SW 1271 (cell line): ENCODE results near the gene C3orf49.

Experiments
- DNase-seq, 2 experiments: peaks; one replicate each; lab custom pipeline; 2025; lab: John Stamatoyannopoulos, UW

C3orf49 gene

DNA sequence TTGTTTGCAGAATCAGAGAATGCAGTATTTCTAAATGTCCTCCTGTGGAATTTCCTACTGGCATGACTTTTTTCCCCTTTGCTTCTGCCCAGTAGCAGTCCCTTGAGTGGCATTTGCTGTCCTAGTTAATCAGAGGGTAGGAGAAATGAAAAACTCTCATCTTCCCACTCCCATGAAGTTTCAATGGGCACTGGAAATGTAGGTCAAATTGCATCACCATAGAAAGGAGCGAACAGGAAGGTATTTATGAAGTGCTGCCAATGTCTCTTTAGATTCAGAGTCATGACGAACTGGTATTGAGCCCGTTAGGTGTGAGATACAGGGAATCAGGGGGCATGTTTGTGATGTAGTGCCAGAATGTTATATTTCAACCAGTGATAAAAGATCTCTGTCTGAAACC, 67.8 kb downstream of the C3orf49 start:
- no peak for DNase-seq

DNA sequence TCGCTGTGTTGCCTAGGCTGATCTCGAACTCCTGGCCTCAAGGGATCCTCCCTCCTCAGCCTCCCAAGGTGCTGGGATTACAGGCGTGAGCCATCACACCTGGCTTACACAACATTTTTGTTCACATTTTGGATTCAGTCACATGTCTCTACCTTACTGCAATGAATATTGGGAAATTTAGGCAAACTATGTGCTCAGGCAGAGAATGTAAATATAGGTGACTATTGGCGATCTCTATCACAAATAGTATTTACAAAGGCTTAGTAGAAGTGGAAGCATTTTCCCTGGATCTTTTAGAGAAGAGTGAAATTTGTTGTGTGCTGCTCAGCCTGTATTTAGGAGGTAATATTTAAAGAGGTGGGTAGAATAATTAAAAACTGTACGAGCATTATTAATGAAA, 72.4 kb downstream of the C3orf49 start:
- no peak for DNase-seq

DNA sequence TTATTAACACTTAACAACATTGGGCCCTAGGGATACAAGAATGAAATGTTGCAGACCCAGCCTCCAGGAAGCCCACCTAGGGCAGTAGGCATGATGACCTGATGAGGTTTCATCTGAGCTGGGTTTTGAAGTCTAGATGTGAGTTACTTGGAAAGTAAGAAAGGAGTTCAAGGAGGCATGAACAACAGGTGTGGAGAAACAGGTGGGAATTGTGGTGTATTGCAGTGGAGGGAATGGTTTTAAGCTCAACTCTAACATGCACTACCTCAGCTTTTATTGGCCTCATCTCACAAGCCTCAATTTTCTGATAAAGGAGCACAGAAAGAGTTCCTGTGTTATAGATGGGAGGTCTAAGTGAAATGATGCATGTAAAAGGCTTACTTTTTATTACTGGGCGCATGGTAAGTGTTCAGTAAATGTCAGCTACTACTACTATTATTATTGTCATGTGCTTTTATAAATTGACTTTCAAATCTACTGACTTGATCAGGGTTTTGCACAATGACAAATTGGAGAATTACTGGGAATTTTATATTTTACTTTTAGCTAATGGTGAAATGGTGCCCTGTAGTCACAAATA, 73.8 kb downstream of the C3orf49 start:
- DNase-seq, result no peak

DNA sequence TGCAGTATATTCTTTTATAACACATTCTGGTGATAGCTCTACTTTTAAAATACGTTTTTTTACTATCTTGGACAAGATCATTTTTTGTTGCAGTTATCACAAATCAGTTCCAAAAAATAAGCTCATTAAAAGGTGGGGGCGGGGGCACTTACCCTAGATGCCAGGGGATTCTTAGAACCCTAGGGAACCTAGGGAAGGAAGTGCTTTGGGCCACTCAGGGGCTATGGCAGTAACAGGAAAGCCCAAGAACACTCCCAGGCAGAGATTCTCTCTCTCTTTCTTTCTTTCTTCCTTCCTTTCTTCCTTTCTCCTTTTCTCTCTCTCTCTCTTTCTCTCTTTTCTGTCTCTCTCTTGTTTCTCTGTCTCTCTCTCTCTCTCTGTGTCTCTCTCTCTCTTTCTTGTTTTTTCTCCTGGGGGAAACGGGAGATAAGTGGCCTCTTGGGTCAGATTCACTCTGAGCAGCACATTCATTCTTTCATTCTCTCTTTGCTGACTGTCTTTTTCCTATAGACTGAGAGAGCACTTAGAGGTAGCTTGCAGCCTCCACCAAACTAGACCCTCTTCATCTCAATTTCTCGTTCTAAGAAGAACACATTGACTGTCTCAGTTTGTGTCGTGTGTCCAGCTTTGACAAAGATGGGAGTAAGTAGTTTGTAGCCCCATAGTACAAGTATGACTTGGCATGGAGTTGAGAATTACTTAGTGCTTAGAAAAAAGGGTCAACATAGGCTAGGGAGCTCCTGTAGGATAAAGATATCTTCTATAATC, 76.5 kb downstream of the C3orf49 start:
- DNase-seq, result no peak

DNA sequence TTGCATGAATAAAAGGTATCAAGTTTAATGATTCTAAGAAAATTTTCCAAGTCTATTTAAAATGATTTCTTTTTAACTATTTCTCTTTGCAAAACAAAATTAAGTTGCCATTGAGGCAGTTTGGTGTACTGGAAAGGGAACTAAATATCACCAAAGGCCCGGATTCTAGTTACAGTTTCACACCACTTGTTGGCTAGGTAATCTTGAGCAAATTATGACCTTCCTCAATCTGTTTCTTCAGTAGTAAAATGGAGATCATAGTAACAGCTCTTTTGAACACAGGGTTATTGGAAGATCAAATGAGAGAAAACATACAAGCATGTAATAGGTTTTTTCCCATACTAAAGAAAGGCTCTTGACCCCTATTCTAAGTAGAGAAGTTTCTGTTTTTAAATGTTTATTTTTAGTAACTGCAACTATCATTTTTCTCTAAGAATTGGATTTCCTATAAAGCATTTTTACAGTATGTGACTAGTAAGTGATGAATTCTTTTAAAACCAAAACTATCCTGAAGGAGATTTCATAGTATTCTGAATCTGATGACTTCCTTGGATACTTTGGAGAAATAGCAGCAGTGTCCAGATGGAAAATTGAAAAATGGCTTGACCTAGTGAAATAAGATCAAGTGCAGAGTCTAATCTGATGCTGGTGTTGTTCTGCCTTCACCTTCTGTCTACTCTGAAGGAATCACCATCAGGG, 77.4 kb downstream of the C3orf49 start:
- DNase-seq, result no peak
